ENCODE data around the gene ETV3L.

The ETV3L gene

DNA sequence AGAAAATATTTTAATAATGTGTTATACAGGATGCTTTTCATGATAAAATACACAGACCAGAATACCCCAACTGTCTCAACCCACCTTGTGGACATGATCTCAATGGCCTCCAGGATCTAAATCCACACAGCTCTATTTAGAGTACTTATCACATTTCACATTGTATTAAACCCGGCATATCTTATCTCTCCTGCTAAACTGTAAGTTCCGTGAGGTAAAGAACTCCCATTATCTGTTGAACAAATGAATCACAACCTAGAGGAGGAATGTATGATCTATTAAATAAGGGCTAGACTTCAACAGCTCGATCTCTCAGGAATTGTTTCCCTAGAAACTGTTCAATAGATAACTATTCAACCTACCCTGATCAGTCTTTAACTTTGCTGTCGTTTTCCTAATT, 31.7 kb upstream of the ETV3L start:
- DNase-seq, result no peak

DNA sequence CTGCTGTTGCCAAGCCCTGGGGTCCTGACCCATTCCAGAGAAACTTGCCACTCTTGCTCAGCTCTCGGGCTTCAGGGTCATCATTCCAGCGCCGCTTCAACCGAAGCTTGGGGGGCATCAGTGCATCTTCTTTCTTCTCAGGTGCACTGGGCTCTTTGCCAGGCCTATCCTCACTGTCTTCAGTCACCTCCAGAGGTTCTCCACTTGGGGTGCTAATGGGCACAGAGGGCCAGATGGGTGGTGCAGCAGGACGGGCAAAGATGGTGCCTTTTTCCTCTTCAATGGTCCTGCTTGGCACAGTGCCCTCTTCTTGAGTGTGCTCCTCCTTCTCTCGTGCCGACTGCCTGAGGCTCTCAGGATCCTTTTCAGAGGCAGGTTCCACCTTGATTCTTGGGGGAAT, 25.2 kb upstream of the ETV3L start:
- DNase-seq, result no peak

DNA sequence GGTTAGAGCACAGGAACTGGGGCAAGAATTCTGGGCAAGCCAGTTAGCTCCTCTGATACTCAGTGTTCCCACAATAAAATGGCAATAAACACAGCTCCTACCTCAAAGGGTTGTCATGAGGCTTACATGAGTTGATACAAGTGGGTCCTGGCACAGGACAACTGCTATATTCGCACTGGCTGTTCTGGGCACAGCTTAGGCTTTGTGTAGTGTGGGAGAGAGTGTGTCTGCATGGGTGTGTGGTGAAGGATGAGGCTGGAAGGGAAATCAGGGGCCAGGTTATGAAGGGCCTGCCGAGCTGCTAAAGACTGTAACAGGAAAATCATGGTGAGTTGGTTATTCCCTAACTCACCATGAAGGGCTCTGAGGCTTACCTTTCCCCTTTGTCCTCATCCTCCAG, 19.8 kb upstream of the ETV3L start:
- no peak for DNase-seq

DNA sequence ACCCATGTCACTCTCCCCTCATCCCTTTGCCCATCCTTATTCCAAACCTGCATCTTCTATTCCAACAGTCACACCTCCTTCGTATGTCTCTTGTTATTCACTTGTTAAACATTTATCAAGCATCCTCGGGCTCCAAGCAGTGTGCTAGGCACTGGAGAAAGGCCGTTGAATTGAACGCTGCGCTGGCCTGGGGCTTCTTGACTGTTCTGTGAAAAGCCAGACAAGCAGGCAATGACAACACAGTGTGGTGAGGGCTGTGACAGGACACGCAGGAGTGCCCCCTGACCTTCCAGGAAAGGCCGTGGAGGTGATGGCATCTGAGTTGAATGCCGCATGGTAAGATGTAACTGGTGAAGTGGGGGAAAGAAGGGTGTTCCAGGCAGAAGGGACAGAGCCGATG, 19.4 kb upstream of the ETV3L start:
- DNase-seq, result no peak

DNA sequence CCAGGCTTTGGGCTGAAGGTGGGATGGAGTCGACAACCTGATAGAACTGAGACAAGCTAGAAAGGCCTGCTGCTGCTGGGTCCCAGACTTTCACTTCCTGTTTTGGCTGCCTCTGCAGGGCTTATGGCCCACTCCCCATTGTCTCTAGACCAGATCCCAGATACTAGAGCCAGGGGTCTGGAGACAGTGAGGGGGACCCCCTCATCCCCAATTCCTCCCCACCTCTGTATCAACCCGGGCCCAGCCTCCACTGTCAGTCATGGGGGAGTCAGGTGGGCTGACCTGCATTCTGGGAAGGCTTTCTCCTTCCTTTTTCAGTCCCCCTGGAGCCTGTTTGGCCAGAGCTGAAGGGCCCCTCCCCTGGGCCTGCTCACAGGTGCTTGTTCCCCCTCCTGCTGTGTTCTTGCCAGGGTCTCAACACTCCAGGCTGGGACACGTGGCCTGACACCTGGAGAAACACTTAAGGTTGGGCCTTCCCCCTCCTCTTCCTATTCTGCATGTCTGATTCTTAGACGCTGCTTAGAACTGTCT, 18.0 kb upstream of the ETV3L start:
- no peak for DNase-seq

DNA sequence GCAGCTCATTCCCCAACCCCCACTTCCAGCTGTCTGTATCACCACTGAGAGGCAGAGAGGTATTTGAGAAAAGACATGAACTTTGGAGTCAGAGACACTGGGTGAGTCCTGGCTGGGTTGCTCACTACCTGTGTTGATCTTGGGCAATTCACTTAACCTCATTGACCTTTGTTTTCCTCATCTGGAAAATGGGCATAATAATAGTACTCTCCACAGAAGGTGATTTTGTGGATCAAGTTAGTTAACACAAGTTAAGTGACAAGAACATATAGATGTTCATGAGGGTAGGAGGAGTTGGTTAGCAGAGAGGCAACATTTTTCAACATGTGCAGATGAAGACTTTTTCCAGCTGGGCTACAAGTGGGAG, 17.1 kb upstream of the ETV3L start:
- no peak for DNase-seq

DNA sequence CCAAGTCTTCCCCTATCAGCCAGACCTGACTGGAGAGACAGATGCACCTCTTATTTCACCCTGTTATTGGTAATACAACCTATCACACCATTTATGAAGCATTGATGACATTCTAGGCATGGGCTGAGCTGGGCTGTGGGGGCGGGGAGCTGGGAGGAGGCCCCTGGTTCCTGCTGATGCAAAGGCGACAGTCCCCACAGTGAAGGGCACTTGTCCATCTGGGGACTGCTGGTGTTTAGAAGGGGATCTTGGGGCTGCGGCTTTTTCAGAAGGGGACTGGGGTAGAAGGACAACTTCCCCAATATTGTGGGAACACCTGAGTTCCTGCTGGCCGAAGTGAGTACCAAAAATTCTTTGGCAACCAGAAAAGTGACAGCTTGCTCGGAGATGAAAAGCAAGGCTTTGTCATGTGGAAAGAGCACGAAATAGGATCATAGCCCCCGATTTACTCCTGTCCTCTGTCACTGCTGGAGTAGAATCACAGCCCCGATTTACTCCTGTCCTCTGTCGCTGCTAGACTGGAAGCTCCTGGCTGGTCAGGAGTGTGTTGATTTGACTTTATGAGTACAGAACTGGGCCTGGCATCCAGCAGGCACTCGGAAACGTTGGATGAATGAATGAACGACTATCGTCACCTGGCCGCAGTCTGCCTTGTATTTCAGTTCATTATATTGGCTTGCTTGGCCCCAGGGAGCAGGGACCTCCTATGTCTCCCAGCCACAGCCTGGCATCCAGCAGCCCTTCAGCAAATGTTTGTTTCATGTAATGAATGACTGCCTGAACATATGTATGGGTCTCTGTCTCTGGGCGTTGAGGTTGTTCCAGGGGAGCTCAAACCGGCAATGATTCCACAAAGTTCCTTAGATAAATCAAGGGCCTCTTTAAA, 16.5 kb upstream of the ETV3L start:
- DNase-seq, result no peak

DNA sequence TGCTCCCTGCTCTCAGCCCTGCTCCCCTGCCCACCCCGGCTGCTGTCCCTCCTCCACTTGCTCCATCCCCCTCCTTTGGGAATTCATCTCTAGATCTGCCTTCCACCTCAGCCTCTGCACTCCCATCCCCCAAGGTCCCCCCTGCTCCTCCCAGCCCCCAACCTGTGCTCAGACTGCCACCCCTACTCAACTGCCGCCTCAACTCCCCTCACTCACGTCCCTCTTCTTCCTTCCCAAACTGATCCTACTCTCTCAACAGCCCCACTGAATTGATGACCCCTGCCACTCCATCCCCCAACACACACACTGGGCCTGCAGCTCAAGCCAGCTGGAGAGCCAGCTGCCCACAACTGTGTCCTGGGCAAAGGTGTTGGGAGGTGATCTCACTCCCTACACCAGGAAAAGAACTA, 15.8 kb upstream of the ETV3L start:
- no peak for DNase-seq

DNA sequence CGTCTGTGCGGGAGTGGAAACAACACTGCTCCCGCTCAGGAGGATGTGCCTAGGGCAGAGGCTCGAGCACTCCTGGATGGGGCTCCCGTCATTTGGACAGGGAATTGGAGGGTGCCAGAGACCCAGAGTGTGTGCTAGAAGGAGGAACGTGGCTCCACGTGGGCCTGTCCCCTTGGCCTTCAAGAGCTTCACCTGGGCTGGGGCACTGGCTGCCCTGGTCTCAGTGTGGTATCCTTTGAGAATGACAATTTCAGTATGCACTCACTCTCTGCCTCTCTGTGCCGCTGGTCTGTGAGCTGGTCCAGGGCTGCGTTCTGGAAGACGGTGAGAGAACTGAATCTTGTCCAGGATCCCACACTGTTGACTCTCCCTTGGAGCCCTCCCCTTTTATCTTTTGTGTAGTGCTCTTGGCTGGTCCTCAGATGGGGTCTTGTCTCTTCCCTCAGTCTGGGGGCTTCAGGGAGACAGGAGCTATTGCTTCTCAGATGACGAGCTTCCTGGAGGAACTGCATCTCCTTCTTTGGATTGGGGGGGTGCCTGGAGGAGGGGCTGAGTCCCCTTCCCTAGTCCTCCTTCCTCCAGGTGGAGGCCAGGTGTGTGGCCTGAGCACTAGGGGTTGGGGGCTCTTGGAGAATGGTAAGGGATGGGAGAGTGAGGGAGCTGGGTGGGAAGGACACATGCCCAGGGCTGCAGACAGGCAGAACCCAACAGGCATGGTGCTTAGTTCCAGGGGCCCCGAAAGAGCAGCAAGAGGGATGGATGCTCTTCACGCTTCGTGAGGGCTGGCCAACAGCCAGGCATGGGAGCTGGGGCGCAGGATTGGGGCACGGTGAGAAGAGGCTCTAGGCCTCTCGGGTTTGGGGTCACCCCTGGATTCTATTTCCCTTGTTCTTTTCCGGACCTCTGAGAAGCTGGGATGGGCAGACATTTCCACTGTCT, 14.8 kb upstream of the ETV3L start:
- no peak for DNase-seq

DNA sequence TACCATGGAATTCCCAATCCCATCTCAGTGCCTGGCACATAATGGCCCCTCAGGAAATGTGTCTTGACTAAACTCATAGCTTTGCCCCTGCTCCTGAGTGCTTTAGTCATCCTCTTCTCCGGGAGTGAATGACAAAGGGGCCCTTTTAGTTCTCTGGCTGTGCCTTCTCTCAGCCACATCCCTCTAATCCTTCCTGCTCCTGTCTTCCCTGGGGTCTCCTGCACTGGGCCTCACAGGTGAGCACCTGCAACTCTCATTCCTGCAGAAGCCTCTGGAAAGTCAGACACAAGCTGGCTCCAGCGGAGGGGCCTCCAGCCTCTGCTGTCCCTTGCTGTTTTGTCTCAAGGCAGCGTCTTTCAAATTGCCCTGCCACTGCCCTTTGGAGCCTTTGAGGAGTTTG, 14.0 kb upstream of the ETV3L start:
- no peak for DNase-seq

DNA sequence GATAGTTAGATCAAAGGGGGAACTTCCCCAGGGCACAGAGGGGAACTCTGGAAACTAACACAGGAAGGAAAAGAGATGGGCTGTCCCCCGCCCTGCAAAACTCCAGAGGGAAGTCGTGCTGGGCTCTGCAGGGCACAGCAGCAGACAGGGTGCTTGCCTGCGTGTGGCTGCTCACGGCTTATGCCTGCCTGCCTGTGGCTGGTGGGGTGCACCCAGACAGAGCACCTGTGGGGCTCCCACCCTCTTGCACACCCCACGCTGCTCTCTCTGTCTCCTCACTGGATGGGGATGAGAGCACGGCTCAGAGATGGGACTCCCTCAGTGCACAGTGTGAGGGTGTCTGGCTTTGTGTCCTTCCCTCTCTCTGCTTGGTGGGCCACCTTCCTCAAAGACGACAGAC, 13.5 kb upstream of the ETV3L start:
- DNase-seq, result no peak

DNA sequence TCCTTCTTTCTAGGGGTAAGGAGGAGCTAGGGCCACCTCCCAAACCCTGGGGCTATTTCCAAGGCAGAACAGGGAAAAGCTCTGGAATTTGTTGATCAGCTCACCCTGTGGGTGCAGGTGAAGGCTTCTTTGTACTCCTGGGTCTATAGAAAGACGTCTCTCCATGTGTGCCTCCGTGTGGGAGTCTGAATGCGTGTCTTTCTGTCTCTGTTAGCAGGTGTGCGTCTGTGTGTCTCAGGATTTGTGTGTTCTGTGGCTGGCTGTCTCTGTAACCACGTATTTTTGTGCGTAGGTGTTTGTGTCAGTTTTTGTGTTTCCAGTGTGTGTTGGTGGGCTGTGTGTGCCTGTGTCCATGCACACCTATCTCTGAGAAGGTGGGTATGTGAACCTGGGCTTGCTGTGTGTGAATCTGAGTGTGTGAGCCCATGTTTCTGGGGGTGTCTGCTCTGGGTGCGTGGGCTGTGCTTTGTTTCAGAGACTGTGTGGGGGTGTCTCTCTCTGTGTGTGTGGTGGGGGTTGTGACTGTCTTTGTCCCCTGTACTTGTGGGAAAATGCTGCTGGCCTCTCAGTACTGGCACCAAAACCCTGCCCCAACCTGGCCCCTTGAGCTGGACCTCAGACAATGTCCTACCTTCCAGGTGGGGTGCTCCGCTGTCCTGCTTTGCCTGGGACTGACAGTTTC, 12.7 kb upstream of the ETV3L start:
- no peak for DNase-seq

DNA sequence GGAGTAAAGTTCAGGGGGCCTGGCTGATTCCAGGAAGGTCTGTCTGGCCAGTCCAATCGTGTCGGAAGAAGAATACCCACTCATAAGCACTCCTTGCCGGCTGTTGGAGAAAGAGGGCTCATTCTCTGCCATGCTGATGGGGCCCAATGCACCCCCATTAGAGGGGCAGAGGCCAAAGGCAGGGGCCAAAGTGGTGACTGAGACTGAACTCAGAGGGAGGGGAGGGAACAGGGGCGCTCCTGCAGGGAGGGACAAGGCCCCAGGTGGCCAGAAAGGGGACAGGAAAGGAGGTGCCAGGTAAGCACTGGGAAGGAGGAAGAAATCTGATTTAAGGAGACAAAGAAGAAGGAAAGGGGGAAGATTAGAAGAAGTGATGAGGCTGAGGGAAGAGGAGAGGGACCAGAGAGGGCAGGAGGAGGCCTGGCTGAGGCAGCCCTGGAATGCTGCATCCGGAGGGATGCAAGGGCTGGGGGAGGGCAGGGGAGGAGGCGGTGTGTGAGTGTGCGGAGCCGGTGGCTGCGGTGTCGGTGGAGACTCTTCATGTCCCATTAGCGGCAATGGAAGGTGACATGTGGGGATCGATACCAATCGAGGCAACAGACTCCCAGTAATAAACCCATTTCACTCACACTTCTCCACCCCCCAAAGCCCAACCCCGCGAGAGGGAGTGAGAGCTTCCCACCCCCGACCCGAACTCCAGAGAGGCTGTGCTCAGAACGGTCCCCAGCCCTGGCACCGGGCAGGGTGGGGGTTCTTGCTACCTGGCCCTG, 12.0 kb upstream of the ETV3L start:
- no peak for DNase-seq

DNA sequence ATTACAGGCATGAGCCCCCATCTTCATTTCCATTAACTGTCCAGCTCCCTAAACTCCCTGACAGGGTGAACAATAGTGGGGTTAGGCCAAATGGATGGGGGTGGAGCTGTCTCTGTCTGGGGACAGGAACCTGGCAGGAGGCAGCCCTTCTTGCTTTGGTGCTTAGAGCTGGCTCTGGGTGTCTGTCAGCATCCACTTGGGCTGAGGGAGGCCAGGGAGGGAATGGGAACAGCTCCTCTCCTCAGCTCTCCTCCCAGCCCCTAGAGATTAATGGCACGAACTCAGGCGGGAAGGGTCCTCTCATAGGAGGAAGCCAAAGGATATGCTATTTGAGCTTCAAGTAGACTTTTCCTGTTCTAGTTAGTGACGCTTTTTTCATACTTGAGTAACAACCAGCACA, 11.1 kb upstream of the ETV3L start:
- no peak for DNase-seq

DNA sequence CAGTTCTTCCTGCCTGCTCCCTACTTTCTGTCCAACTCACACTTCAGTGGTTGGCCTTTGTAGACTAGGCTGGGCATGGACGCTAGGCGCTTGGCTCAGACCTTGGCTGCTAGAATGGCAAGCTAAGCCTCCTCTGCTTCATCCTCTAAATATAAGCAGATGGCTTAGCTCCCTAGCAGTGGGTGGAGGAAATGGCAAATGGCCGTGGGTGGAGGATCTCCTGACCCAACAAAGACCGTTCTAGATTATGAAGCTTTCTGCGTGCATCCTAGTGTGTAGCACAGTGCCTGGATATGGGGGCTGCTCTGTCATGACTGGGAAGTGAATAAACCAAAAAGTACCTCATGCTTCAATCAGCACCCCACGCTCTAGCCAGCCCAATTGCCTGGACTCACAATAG, 10.4 kb upstream of the ETV3L start:
- DNase-seq, result no peak

DNA sequence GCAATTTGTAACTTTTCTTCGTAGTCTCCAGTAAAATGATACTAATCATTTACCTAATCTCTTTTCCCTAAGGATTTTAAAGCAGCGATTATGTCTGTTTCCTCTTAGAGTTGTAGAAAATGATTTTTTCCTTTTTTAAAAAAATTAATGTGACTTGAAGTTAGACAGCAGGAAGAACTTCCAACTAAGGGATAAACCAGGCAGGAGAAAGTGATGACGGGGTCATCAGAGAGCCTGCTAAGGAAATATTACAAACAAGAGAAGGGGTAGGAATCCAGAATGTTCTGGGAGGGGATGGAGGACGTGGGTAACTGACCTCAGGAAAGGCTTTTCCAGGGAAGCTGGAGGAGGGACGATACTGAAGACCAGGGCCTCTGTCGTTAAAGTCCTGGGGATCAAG, 8.8 kb upstream of the ETV3L start:
- DNase-seq, result no peak

DNA sequence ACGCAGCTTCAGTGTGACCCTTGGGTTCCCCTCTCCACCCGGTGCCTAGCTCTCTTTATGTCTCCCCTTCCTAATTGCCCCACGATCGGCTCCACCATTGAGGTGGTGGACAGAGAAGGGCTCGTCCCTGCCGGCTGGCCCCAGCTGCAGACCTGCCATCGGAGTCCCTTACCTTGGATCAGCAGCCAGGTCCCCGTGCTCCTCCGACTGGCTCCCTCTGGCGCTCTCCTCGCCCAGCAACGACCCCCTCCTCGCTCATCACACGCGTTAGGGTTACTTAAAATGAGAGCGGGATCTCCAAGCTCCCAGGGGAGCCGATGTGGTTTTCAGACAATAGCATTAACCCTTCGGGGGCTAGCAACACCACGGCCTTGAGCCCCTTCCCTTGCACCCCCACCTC, 8.1 kb upstream of the ETV3L start:
- no peak for DNase-seq

DNA sequence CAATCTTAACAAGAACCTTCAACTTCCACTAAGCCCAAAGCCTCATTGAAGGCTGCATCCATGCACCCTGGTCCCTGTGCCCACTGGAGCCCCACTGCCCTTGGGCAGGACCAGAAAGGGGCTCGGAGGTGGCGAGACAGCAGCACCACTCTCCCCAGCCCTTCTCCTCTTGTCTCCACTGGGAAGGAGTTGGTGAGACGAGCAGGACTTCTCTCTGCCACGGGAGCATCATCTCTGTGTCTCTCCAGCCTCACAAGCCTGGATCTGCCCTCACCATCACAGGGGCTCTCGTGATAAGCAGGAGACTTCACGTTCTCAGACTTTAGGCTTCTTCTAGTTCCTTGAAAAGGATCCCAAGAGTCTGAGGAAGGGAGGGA, 7.2 kb upstream of the ETV3L start:
- no peak for DNase-seq

DNA sequence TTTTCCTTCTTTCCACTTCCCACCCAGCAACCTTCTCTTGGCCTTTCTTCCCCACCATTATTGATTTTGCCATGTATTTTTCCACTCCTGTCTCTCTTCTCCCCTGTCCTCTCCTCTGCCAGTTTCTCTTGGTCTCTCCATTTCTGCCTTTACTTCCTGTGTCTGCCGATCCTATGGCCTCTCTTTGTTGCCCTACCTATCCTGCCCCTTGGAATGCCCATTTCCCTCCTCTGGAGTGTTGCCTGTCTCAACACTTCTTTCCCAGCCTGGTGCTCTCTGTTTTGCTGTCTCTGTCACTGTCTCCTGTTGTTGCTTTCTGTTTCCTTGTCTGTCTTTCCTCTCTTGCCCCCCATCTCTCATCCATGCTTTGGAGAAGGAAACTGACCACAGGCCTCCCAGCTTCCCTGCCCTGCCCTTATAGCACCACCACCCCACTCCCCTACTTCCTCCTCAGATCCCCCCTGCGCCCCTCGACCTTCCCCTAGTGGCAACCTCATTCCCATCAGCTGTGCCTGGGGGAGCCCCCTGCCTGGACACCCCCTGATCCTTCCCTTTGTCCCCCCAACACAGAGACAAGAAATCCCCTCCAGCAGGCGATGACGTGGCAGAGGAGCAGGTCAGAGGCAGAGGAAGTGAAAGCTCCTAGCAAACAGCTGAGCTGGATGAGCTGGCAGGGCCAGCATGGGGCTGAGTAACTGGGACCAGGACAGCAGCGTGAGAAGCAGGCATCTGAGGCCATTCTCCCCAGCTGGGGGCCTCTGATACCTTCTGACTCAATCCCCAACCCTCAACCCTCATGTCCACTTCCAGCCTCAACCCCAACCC, 6.6 kb upstream of the ETV3L start:
- no peak for DNase-seq

DNA sequence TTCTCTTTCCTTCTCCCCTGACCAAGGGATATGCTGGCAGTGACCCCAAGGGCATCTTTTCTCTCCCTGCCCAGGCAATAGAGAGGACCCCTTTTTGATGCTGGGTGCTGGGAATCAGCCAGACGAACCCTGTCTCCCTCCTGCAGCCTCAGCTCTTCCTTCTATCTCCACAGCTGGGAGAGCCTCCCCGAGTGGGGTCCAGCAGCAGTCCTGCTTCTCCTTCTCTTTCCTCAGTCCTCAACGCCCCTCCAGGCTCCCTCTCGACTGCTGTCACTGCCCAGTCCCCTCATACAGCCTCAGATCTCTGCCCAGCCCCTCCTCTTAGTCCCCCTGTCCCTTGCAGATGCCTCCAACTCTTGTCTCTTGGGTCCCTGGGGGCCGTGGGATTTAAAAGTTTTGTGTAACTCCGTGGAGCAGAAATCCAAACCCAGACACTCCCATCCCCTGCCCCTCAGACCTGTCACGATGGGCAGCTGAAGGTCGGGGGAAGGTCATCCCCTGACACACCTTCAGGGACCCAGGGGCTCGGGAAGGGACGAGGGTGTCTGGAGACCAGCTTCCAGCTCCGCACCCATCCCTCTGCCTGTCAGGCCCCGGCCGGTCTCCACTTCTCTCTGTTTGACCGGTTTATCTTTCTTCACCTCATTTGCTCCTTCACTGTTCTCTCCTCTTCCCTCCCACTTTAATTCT, 5.8 kb upstream of the ETV3L start:
- DNase-seq, result no peak
